Smooth muscle cell of the coronary artery (primary cell): ENCODE measurements around the gene SULT1A4. TPM values are rescaled to one million over a fixed set of nuclear protein-coding genes. Genes with fewer than 3 reads are reported as not detected.

Experiments
- total RNA-seq: library from RNA; depleted of rRNA; stranded (reverse); fragments of >200 nt; gene quantifications from 2 replicates; pipeline ENCODE4 v1.2.3, GENCODE V29; 2014; ENCODE audit warnings: low replicate concordance

The SULT1A4 gene
- total RNA-seq: 0.23 and 0.45 TPM in 2 replicates

GRCh38 chr16:29459706-29460646 is at the start of gene SULT1A4:
Gene SULT1A4 (plus strand): TSS chr16:29459913. CDS start chr16:29461386, 1,473 bp downstream.

GRCh38 chr16:29454269-29454668 is 5.4 kb upstream of the SULT1A4 start, which contains the start of the genes BOLA2 and SLX1B:
Gene BOLA2 (minus strand): TSS chr16:29454351. CDS start chr16:29454253, 98 bp downstream.
Gene SLX1B (plus strand): TSS chr16:29454533.

GRCh38 chr16:29506308-29506707 is 46.6 kb downstream of the SULT1A4 start, which contains the start of gene NPIPB12:
Gene NPIPB12 (minus strand): TSS chr16:29506408.

Other genes with a start within 250 kb of the SULT1A4 start
- 0.08 and 0.12 TPM in 2 replicates for gene NPIPB11, start 53.2 kb upstream of the SULT1A4 start, total RNA-seq
- gene BOLA2, start 5.6 kb upstream of the SULT1A4 start, total RNA-seq: 29.3 and 48.8 TPM in 2 replicates
- gene SLX1B, start 5.4 kb upstream of the SULT1A4 start, total RNA-seq: 4.0 and 8.0 TPM in 2 replicates
- gene NPIPB12, start 46.5 kb downstream of the SULT1A4 start, total RNA-seq: 4.9 and 12.2 TPM in 2 replicates
- under 0.01 TPM in 1 of 2 replicates, not detected in the other for gene SPN, start 203.3 kb downstream of the SULT1A4 start, total RNA-seq
- gene QPRT, start 219.3 kb downstream of the SULT1A4 start, total RNA-seq: 5.3 and 14.7 TPM in 2 replicates